Testis (tissue), 3 donors: ENCODE data around the gene MTCL1. TPM values are rescaled to one million over a fixed set of nuclear protein-coding genes. Genes with fewer than 3 reads are reported as not detected.

Experiments used
- DNase-seq: peaks from one replicate; pipeline ENCODE4 v3.0.0-alpha.2; 2019
- H3K27ac ChIP-seq, 2 donors: fragments of 200-600 bp; sonication (generic); one replicate each; pipeline ENCODE4 v1.5.1; 2019
- H3K27me3 ChIP-seq: fragments of 200-600 bp; sonication (generic); one replicate; pipeline ENCODE4 v1.5.1; 2019
- H3K36me3 ChIP-seq: fragments of 200-600 bp; sonication (generic); one replicate; pipeline ENCODE4 v1.5.1; 2017; ENCODE audit warnings: low read depth; ENCODE audit errors: missing control alignments
- H3K4me1 ChIP-seq: fragments of 200-600 bp; sonication (generic); one replicate; pipeline ENCODE4 v1.5.1; 2019
- H3K4me3 ChIP-seq, 2 donors: fragments of 200-600 bp; sonication (generic); one replicate each; pipeline ENCODE4 v1.5.1; 2017 to 2019
- H3K9me3 ChIP-seq: fragments of 200-600 bp; sonication (generic); one replicate; pipeline ENCODE4 v1.5.1; 2017
- POLR2A ChIP-seq: fragments of 450-650 bp; IDR thresholded peaks from one replicate; pipeline ENCODE4 v1.6.1; 2017; ENCODE audit warnings: antibody characterized with exemption, mild to moderate bottlenecking, moderate library complexity
- WGBS, 2 donors: methylation state at CpG; one replicate each; pipeline ENCODE4 v1.1.5; 2018; 5-methylcytosine and 5-hydroxymethylcytosine counted together
- intact Hi-C: fragments of 100-400 bp; cut with DNase I; formaldehyde crosslinking; loops from one replicate; pipeline ENCODE4 v1.15.1; 2023; ENCODE audit warnings: low total_unique reads
- polyA plus RNA-seq: library from polyadenylated mRNA; stranded (reverse); fragments of 350-450 nt; fragmentation: Illumina TruSeq; extraction: RNeasy Lipid Tissue Mini Kit (QIAGEN cat#74804); gene quantifications from one replicate; pipeline ENCODE4 v1.2.3, GENCODE V29; 2014; ENCODE audit warnings: low read depth, low replicate concordance; ENCODE audit not compliant: insufficient read depth
- total RNA-seq, 2 donors: library from RNA; depleted of rRNA; stranded (reverse); fragments of >200 nt; gene quantifications; one replicate each; pipeline ENCODE4 v1.2.3, GENCODE V29; 2016
- TF ChIP-seq, protein P1 (sequence below), 3 experiments: fragments of 450-650 bp in 2 of 3; fragments of 200-600 bp in 1 of 3; sonication (generic) in 1 of 3; IDR thresholded peaks; one replicate each; pipeline ENCODE4 v1.5.1; 2016 to 2019; ENCODE audit warnings: antibody characterized with exemption in 3 of 3, mild to moderate bottlenecking in 2 of 3, moderate library complexity in 1 of 3

The MTCL1 gene
- total and polyA plus RNA-seq, 3 donors from 2014 or later, result 27.5 to 139 (median 95.8) TPM

DNA sequence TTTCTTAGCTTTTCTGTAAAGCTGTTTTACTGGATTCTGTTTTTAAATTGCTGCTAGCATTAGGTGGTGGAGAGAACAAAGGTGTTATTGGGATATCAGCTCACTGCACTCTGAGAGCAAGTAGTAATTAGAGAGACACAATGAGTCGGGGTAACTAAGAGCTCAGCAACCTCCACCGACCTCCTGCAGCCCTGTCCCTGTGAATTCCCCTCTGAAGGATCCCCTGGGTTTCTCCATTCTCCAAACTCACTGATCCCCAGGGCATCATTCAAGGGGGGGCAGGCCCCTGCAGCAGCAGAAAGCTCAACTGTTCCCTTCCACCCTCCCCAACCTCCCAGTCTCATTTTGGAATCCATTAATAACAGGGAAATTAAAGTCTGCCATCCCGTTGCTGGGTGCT is 73.0 kb downstream of the MTCL1 start:
- TF ChIP-seq, protein P1, sequence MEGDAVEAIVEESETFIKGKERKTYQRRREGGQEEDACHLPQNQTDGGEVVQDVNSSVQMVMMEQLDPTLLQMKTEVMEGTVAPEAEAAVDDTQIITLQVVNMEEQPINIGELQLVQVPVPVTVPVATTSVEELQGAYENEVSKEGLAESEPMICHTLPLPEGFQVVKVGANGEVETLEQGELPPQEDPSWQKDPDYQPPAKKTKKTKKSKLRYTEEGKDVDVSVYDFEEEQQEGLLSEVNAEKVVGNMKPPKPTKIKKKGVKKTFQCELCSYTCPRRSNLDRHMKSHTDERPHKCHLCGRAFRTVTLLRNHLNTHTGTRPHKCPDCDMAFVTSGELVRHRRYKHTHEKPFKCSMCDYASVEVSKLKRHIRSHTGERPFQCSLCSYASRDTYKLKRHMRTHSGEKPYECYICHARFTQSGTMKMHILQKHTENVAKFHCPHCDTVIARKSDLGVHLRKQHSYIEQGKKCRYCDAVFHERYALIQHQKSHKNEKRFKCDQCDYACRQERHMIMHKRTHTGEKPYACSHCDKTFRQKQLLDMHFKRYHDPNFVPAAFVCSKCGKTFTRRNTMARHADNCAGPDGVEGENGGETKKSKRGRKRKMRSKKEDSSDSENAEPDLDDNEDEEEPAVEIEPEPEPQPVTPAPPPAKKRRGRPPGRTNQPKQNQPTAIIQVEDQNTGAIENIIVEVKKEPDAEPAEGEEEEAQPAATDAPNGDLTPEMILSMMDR (IDR thresholded peaks at IDR 0.05), result no peak
- no peak for TF ChIP-seq POLR2A
- intact Hi-C loops, result no loop called here
- Histone ChIP-seq H3K9me3 (no peaks in the 10 kb centered on the region), H3K27me3 (no peaks in the 10 kb centered on the region), H3K27ac (no peak overlapping the region), H3K36me3 (no peaks in the 10 kb centered on the region), H3K4me1 (peaks cover 31% of the 10 kb centered on the region), H3K4me3 (no peak overlapping the region)
- no peak for DNase-seq
- 58 to 64% methylated on average over 3 of the region's 3 CpGs for WGBS, 2 donors

DNA sequence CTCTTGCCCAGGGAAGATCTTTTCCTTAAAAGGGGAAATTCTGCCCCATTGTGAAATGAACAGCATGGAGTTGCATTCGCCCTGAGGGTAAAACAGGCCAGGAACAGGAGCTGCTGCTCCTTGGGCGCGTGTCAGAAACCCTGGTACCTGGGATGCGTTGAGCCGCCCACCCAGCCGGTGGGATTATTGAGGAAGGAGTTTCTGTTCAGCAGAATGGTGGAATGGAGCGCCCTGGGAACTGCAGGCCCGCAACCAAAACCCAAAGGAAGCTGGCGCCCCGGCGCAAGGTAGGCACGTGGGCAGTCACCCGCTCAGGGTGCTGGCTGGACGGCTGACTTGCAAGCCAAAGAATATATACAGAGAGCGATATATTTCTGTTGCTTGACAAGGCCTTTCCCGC is 73.5 kb downstream of the MTCL1 start:
- Histone ChIP-seq H3K36me3 (no peaks in the 10 kb centered on the region), H3K27me3 (no peaks in the 10 kb centered on the region), H3K9me3 (no peaks in the 10 kb centered on the region), H3K4me3 (no peak overlapping the region), H3K27ac (no peak overlapping the region), H3K4me1 (peaks cover 31% of the 10 kb centered on the region)
- TF ChIP-seq, protein P1 (IDR thresholded peaks at IDR 0.05), result no peak
- no peak for TF ChIP-seq POLR2A
- intact Hi-C loops, result no loop called here
- DNase-seq, result peak; percentile 56
- 83 to 86% methylated on average over 16 of the region's 16 CpGs for WGBS, 2 donors

DNA sequence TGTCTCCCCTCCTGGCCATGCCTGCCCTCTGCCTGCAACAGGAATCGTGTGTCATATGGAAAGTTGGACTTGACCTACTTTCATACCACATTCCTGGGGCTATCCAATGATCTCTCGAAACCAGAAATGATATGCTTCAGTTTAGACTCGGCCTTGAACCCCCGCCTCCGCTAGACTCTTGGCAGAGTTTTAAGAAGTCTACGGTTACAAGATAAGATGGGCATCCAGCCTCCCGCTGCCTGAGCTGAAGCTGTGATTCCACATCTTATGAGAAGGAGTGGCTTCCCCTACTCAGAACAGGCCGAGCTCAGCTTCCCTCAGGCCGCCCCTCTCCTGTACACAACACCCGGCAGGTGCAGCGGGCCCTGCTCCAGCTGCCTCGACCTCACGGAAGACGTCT is 73.9 kb downstream of the MTCL1 start:
- WGBS, 2 donors, result 56 to 62% methylated on average over 12 to 14 of the region's 14 CpGs
- H3K4me1 ChIP-seq, result peaks cover 31% of the 10 kb centered on the region

DNA sequence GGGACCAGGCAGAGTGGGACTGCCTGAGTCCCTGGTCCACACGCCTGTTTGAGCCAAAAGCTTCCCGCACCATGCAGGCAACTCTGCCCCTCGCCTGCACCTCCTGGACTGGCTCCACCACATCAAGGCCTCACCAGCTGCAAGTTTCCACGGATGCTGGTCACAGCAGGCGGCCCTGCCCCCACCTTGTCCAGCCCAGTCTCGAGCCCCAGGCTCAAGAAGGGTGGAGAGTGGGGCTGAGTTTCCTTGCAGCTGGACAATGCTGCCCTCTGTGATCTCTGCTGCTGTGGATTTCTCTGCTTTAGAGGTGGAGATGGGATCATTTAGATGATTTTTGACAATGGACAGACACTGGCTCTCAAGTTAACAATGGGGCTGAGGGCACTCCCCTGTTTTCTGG is 74.9 kb downstream of the MTCL1 start:
- Histone ChIP-seq H3K36me3 (no peaks in the 10 kb centered on the region), H3K27ac (no peak overlapping the region), H3K4me1 (peaks cover 31% of the 10 kb centered on the region), H3K9me3 (no peaks in the 10 kb centered on the region), H3K27me3 (no peaks in the 10 kb centered on the region), H3K4me3 (no peak overlapping the region)
- peak; percentile 53 for DNase-seq
- no peak for TF ChIP-seq POLR2A
- TF ChIP-seq, protein P1 (IDR thresholded peaks at IDR 0.05), result no peak
- intact Hi-C loops, result no loop called here
- 59 to 76% methylated on average over 4 to 6 of the region's 6 CpGs for WGBS, 2 donors

More for the DNA sequence above, 73.9 kb downstream of the MTCL1 start:
- no peaks in the 10 kb centered on the region for H3K36me3 ChIP-seq
- intact Hi-C loops, result no loop called here
- H3K27ac ChIP-seq, result no peak overlapping the region
- H3K4me3 ChIP-seq, result no peak overlapping the region
- H3K27me3 ChIP-seq, result no peaks in the 10 kb centered on the region
- DNase-seq, result peak; percentile 89
- no peak for TF ChIP-seq POLR2A
- TF ChIP-seq, protein P1 (IDR thresholded peaks at IDR 0.05), result no peak
- no peaks in the 10 kb centered on the region for H3K9me3 ChIP-seq

DNA sequence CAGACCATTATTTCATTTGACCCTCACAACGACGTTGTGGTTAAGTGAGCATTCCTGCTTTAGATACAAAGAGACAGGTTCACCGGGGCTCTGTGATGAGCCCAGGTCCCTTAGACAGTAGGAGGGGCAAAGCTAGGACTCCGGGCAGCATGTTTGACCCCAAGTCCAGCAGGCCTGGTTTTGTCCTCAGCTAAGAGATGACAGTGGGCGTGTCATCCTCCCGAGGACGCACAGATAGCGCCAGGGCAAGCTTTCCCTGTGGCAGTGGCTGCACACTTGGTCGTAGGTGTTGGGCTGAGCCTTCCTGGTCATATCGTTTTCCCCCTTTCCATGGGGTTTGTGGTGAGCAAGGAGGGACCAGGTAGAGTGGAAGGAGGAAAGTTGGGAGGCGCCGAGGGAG is 76.3 kb downstream of the MTCL1 start:
- Histone ChIP-seq H3K36me3 (no peaks in the 10 kb centered on the region), H3K9me3 (no peaks in the 10 kb centered on the region), H3K4me3 (no peak overlapping the region), H3K27ac (no peak overlapping the region), H3K4me1 (peaks cover 31% of the 10 kb centered on the region), H3K27me3 (no peaks in the 10 kb centered on the region)
- peak; percentile 41 for DNase-seq
- WGBS, 2 donors, result 61 to 83% methylated on average over 10 to 12 of the region's 12 CpGs
- intact Hi-C loops, result no loop called here
- TF ChIP-seq, protein P1 (IDR thresholded peaks at IDR 0.05), result no peak
- no peak for TF ChIP-seq POLR2A
